WI38 (cell line): ENCODE data around the gene FAAP100.

Experiments used
- H3K4me3 ChIP-seq: 2 replicates; pipeline ENCODE4 v1.5.1; 2011; ENCODE audit warnings: low read depth, mild to moderate bottlenecking, control low read depth, low read length
- CTCF ChIP-seq: IDR thresholded peaks from 2 replicates; pipeline ENCODE4 v1.5.1; 2012; ENCODE audit warnings: low read depth, mild to moderate bottlenecking, control low read depth, low read length

FAAP100 gene

GRCh38 chr17:81575836-81576235 lies 23.7 kb upstream of the FAAP100 start:
- TF ChIP-seq CTCF, result no peak
- no peak overlapping the region for H3K4me3 ChIP-seq

- no peak overlapping the region for H3K4me3 ChIP-seq
- TF ChIP-seq CTCF, result no peak
These were observed 22.4 kb upstream of the FAAP100 start for GRCh38 chr17:81574643-81574956.

GRCh38 chr17:81573794-81574642 lies 21.9 kb upstream of the FAAP100 start:
- no peak overlapping the region for H3K4me3 ChIP-seq
- no peak for TF ChIP-seq CTCF

GRCh38 chr17:81572563-81573168 lies 20.5 kb upstream of the FAAP100 start:
- TF ChIP-seq CTCF, result no peak
- H3K4me3 ChIP-seq, result no peak overlapping the region

GRCh38 chr17:81570964-81571363 lies 18.8 kb upstream of the FAAP100 start:
- H3K4me3 ChIP-seq, result no peak overlapping the region
- no peak for TF ChIP-seq CTCF

GRCh38 chr17:81569986-81570514 lies 17.9 kb upstream of the FAAP100 start:
- no peak for TF ChIP-seq CTCF
- H3K4me3 ChIP-seq, result no peak overlapping the region

GRCh38 chr17:81568416-81568815 lies 16.3 kb upstream of the FAAP100 start:
- TF ChIP-seq CTCF, result no peak
- H3K4me3 ChIP-seq, result no peak overlapping the region
